Left lung (tissue), 10 donors: ENCODE data around the gene OTULINL. TPM values are rescaled to one million over a fixed set of nuclear protein-coding genes. Genes with fewer than 3 reads are reported as not detected.

ENCODE experiments used
- ATAC-seq: fragments of 200-7000 bp; cut with Tn5 transposase; one replicate; pipeline ENCODE4 v1.9.1; 2020; ENCODE audit warnings: moderate library complexity
- DNase-seq, 4 donors: peaks; one replicate each; pipeline ENCODE4 v3.0.0-alpha.2; 2013 to 2020
- H3K27ac ChIP-seq, 2 donors: fragments of 200-600 bp; sonication (generic) in 1 of 2; one replicate each; pipeline versions ENCODE4 v1.5.0 to v1.8.0; 2020 to 2021
- H3K27me3 ChIP-seq, 2 donors: fragments of 200-600 bp; sonication (generic) in 1 of 2; one replicate each; pipeline versions ENCODE4 v1.5.0 to v1.8.0; 2020 to 2021
- H3K36me3 ChIP-seq, 2 donors: fragments of 200-600 bp; sonication (generic) in 1 of 2; one replicate each; pipeline versions ENCODE4 v1.5.0 to v1.8.0; 2020 to 2021
- H3K4me1 ChIP-seq, 2 donors: fragments of 200-600 bp; one replicate each; pipeline ENCODE4 v1.8.0; 2021
- H3K4me3 ChIP-seq, 2 donors: fragments of 200-600 bp; sonication (generic) in 1 of 2; one replicate each; pipeline versions ENCODE4 v1.5.0 to v1.8.0; 2020 to 2021; ENCODE audit warnings: mild to moderate bottlenecking in 1 of 2
- H3K9me3 ChIP-seq, 2 donors: fragments of 200-600 bp; sonication (generic) in 1 of 2; one replicate each; pipeline versions ENCODE4 v1.5.0 to v1.8.0; 2020 to 2021
- CTCF ChIP-seq, 2 donors: fragments of 200-600 bp; sonication (generic) in 1 of 2; IDR thresholded peaks; one replicate each; pipeline versions ENCODE4 v1.5.0 to v1.8.0; 2021; ENCODE audit warnings: antibody characterized with exemption in 2 of 2
- intact Hi-C, 2 donors: fragments of 100-400 bp; cut with DNase I; formaldehyde crosslinking; loops; one replicate each; pipeline versions ENCODE4 v1.11.2 to v1.14.2; 2022
- polyA plus RNA-seq, 6 donors: library from polyadenylated mRNA; unstranded; fragments of 120-200 nt; gene quantifications; one replicate each; pipeline ENCODE4 v1.2.1, GENCODE V29; 2013; ENCODE audit not compliant: insufficient read length in 6 of 6
- total RNA-seq, 2 donors: library from RNA; stranded (reverse); fragmentation: NEBNext Ultra II Directional; extraction: Animal tissue kit (Norgen Biotek cat#: 25700); gene quantifications; one replicate each; pipeline ENCODE4 v1.2.1, GENCODE V29; 2021
- donor health status: DM: no; HTN: yes; CAD: no.
- donor health status: DM: no; HTN: no; CAD: no.

The OTULINL gene
- total and polyA plus RNA-seq, 8 donors = 8.4 to 54.7 (median 9.5) TPM

DNA sequence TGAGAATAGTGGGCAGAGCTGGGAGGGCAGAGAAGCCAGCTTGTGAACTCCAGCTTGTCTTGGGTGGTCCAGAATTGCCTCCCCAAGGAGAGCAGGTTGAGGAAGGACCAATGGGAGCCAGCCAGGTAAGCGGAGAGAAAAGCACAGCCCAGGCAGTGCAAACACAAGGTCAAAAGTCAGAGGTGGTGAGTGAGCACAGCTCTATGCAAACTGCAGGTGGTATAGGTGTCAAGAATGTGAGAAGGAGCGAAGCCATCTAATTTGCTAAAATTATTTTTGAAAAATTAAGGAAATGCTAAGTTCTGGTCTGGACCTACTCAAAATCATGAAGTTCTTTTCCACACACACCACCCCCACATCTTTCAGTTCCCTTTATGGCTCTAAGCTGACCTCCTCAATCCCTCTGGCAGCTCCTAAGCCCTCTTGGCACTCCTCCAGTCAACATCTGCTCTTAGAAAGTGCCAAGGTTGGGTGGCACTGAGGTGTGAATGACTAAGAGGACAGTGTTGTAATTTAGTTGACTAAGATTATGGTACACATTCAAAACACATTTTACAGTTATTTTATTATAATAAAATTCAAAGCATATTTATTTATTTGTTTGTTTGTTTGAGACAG, 6.6 kb upstream of the OTULINL start:
- peaks cover 0 to 7% of the 10 kb centered on the region in 2 donors for H3K27me3 ChIP-seq
- H3K27ac ChIP-seq = peak overlapping the region in 1 of 2 donors; percentile 78
- H3K36me3 ChIP-seq = no peaks in the 10 kb centered on the region
- ATAC-seq = peak; percentile 74
- DNase-seq = peak in 1 of 4 donors; percentile 74
- no peaks in the 10 kb centered on the region for H3K9me3 ChIP-seq
- H3K4me3 ChIP-seq = no peak overlapping the region
- TF ChIP-seq CTCF (IDR thresholded peaks at IDR 0.05) = no peak
- H3K4me1 ChIP-seq = peaks cover 0 to 40% of the 10 kb centered on the region in 2 donors
- intact Hi-C loops = no loop called here

GRCh38 chr5:14576206-14576605, 5.4 kb upstream of the OTULINL start:
- intact Hi-C loops = no loop called here
- Histone ChIP-seq H3K27ac (no peak overlapping the region), H3K36me3 (no peaks in the 10 kb centered on the region), H3K9me3 (no peaks in the 10 kb centered on the region), H3K27me3 (peaks cover 0 to 12% of the 10 kb centered on the region in 2 donors), H3K4me1 (peaks cover 0 to 47% of the 10 kb centered on the region in 2 donors), H3K4me3 (no peak overlapping the region)
- no peak for DNase-seq
- no peak for TF ChIP-seq CTCF (IDR thresholded peaks at IDR 0.05)
- no peak for ATAC-seq

GRCh38 chr5:14577079-14577725, 4.4 kb upstream of the OTULINL start:
- Histone ChIP-seq H3K36me3 (no peaks in the 10 kb centered on the region), H3K9me3 (no peaks in the 10 kb centered on the region), H3K4me3 (no peak overlapping the region), H3K27me3 (peaks cover 0 to 22% of the 10 kb centered on the region in 2 donors), H3K4me1 (peaks cover 0 to 47% of the 10 kb centered on the region in 2 donors), H3K27ac (no peak overlapping the region)
- intact Hi-C loops = no loop called here
- TF ChIP-seq CTCF (IDR thresholded peaks at IDR 0.05) = no peak
- DNase-seq = peak in 1 of 4 donors; percentile 72
- no peak for ATAC-seq

DNA sequence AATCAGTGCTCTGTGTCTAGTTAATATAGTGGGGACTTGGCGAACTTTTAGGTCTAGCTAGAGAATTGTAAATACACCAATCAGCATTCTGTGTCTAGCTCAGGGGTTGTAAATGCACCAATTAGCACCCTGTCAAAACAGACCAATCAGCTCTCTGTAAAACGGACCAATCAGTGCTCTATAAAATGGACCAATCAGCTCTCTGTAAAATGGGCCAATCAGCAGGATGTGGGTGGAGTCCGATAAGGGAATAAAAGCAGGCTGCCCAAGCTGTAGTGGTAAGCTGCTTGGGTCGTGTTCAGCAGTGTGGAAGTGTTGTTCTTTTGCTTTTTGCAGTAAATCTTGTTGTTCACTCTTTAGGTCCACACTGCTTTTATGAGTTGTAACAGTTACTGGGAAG, 3.6 kb upstream of the OTULINL start:
- Histone ChIP-seq H3K4me3 (no peak overlapping the region), H3K4me1 (peaks cover 0 to 50% of the 10 kb centered on the region in 2 donors), H3K36me3 (no peaks in the 10 kb centered on the region), H3K27me3 (peaks cover 0 to 23% of the 10 kb centered on the region in 2 donors), H3K9me3 (no peaks in the 10 kb centered on the region), H3K27ac (no peak overlapping the region)
- ATAC-seq (no peak), DNase-seq (no peak)
- no peak for TF ChIP-seq CTCF (IDR thresholded peaks at IDR 0.05)
- intact Hi-C loops = no loop called here

DNA sequence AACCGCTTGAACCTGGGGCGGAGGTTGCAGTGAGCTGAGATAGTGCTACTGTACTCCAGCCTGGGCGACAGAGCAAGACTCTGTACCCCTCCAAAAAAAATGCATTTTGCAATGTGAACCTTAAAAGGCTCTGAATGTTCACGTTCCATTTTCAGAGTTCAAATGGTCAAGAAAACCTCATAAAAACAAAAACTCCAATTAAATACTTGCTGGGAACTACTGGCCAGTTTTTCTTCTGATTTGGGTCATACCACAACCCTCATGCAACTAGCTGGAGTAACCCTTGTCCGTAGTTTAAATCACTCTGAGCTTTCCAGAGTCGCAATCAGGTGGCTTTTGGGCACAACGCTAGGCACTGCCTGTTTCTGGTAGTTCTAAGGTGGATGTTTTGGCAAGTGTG, 2.3 kb upstream of the OTULINL start:
- H3K27me3 ChIP-seq = peaks cover 0 to 23% of the 10 kb centered on the region in 2 donors
- TF ChIP-seq CTCF (IDR thresholded peaks at IDR 0.05) = no peak
- no peaks in the 10 kb centered on the region for H3K9me3 ChIP-seq
- peaks cover 7 to 50% of the 10 kb centered on the region in 2 donors for H3K4me1 ChIP-seq
- H3K4me3 ChIP-seq = no peak overlapping the region
- DNase-seq = no peak
- intact Hi-C loops = no loop called here
- no peaks in the 10 kb centered on the region for H3K36me3 ChIP-seq
- ATAC-seq = no peak
- H3K27ac ChIP-seq = no peak overlapping the region
